Ramos (cell line): ENCODE measurements around the gene RIGI.
"Not testable (repeated sequence)": the region's sequence is repeated elsewhere in the genome, so short reads cannot be mapped to it uniquely, and the experiment has no call there.

Experiments
- in situ Hi-C: fragments of 300-500 bp; cut with MboI; formaldehyde crosslinking; loops from one replicate; pipeline ENCODE4 v1.14.3; 2022; ENCODE audit warnings: low sequenced_read_pairs; ENCODE audit not compliant: unreplicated experiment

RIGI gene

DNA sequence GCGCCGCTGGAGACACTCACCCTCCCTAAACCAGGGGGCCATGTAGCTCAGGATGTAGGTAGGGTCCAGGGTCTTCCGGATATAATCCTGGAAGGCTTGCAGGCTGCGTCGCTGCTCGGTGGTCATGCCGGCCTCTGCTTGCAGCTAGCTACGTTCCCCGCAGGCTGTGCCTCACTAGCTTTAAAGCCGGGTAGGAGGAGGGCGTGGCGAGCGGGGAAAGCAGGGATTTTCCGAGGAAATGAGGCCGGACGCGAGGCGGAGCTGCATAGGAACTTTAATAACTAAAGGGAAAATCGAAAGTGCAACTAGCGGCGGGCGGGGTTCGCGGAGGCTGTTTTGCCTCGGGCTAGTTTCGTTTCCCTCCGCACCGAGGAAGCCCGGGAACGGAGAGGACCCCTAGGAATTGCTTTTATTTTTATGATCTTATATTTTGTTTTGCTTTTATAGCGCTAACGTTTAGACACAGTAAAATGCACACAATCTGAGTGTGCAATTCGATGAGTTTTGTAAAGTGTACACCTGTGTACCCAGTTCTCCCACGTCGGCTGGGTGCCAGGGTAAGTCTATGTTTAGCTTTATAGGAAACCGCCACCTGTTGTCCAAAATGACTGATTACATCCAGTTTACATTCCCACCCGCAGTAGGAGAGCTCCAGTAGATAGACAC, at the start of gene RIGI:
RIGI (minus strand) TSS at position 156 of the 666 bp plus-strand sequence; CDS start at position 126, 30 bp downstream.
- in situ Hi-C loops: no loop called here

DNA sequence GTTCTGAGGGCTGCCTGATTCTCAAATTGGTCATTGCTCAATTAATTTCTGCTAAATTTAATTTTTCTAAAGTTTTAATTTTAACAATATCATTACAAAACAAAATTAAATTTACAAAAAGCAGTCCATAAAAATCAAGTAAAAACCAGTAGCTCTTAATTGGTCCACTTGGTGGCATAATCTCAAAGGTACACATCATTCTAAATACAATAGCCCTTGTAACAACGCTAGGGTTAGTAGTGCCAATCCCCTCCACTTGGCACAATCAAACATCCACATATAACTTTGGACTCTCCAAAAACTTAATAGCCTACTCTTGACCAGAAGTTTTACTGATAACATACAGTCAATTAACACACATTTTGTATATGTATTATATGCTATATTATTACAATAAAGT, 48.9 kb upstream of the RIGI start:
- in situ Hi-C loops: loop anchor here (5.0 to 10.0 kb wide), 2 partner anchors 193 to 400 kb away; partner anchors contain the start of gene ACO1

DNA sequence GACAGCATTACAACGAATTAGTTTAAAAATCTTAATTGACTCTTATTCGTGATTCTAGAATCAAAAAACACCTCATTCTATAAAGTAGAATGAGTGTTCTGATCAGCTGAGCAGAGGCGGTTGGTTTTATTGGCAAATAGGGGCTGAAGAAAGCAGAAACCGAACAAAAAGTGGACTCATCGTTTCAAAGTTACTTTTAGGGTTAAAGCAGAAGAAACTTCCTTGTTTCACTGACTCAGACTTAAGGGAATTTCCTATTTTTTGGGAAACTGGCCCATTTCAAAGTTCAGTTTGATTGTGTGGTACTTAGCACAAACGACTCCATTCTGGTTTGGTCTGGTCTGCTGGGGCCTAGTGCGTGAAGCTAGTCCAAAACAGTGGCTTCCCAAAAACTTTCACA, 47.8 kb upstream of the RIGI start:
- in situ Hi-C loops: loop anchor here (5.0 to 10.0 kb wide), 2 partner anchors 192 to 401 kb away; partner anchors contain the start of gene ACO1

DNA sequence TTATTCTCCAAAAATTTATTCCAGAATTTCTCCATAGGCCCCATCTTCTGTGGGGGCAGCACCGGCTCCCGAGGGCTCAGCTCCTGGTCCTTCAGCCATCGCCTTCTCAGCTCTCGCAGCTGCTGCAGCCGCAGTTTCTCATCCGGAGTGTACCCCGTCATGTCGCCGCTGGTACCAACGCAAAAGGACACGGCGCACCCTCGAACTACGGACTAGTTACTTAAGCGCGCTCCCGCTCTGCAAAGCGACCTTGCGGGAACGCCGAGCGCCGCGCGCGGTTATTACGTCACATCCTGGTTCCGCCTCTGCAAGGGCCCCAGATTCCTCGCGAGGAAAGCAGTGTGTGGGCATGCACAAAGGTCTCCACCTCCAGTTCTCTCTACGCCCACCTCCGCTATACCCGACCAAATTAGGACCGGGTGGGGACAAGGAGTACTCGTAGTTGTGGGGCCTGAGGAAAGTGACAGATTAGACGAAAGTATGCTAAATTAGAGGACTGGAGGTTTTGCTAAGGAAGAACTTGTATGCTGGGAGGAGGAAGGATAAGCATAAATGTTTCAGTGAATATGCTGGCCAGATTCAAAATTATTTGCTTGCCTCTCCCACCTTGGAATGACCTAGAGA, 47.0 kb upstream of the RIGI start, which contains the start of gene NDUFB6:
NDUFB6 (minus strand) TSS at position 260 of the 624 bp plus-strand sequence; CDS start at position 161, 99 bp downstream.
- in situ Hi-C loops: loop anchor here (5.0 to 10.0 kb wide), 2 partner anchors 191 to 402 kb away; partner anchors contain the start of gene ACO1

DNA sequence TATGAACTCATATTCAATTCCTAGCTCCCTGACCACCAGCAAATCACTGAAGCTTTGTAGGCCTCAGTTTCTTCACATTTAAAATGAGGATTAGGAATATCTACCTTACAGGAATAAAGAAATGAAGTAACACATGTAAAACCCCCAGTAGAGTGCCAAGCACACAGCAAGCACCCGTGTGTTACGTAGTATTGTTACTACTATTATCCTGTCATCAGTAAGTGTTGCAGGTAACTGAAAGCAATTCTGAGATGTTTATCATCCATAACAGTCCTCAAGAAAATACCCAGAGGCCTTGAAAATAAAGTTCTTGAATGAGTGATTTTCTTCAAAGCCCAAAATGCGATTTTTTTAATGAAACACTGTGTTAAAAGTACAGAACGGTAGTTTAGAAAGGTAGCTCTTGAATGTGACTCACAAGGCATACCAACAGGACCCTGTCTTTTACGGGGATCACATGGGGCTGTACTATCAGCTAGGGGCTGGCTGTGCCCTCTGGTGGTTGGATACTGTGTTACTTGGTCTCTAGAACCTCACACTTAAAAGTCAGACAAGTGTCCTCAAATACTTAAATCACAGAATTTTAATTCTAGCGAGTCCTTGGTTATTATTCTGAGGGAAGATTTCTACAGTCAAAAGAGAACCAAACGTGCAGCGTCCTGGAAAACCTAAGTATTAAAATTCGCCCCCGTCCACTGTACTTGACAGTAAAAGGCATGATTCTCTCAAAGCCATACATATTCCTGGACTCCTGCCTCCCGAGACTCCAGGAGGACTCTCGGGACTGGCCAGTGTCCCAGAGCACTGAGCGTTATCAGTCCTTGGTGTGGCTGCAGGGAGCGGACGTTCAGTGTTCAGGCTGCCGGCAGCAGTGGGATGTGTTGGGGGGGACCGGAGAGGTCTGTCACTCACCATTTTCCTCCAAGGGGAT, 46.2 kb upstream of the RIGI start:
- in situ Hi-C loops: loop anchor here (5.0 to 10.0 kb wide), 2 partner anchors 190 to 403 kb away; partner anchors contain the start of gene ACO1

DNA sequence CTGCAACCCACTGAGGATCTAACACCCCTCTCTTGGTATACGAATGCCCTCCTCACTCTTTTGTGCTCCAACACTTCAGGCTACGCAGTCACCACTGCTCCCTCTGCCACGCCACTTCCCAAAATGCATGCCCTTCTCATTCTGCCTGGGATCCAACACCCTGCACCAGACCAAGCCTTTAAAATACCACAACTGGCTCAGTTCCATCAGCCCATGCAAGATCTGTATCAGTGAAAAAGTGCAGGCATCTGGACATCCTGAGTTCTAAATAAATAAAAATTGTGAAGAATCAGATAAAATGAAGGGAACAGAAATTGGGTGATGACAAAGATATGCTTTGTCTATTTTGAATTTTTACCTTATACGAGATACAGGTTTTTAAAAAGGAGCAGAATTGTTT, 44.3 kb upstream of the RIGI start:
- in situ Hi-C loops: loop anchor here (5.0 to 10.0 kb wide), 2 partner anchors 188 to 405 kb away; partner anchors contain the start of gene ACO1

DNA sequence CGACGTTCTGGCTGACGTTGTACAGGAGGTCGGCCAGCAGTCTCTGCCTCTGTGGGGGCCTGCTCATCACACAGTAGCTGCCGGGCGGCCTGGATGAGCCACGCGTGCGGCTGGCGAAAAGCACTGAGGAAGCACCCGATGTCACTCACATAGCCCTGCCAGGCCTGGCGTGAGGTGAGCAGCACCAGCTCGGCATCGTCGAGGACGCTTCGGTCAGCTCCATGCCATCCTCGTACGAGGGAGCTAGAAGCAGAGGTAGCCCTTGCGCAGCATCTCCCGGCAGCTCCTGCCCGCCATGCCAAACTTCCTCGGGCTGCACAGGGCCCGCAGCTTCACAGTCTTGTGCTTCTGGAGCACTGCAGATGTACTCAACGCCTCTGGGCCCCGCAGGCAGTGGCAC, 40.8 kb upstream of the RIGI start:
- in situ Hi-C loops: no loop called here

DNA sequence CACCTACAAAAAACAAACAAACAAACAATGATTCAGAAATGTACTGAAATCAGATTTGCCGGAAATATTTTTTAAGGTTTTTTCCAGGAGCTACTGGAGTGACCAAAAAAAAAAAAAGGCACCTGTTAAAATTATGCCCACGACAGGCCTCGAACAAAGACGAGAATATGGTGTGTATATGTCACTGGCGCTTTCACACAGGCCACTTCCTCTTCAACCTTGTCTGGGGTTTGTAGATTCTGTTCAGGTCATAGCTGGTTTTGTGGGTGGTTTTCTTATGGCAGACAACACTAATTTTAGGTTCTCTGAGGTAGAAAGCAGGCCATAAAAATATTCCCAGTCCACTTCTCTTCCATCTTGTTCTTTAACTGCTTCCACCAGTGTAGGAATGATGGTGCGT, 40.0 kb upstream of the RIGI start:
- in situ Hi-C loops: no loop called here

DNA sequence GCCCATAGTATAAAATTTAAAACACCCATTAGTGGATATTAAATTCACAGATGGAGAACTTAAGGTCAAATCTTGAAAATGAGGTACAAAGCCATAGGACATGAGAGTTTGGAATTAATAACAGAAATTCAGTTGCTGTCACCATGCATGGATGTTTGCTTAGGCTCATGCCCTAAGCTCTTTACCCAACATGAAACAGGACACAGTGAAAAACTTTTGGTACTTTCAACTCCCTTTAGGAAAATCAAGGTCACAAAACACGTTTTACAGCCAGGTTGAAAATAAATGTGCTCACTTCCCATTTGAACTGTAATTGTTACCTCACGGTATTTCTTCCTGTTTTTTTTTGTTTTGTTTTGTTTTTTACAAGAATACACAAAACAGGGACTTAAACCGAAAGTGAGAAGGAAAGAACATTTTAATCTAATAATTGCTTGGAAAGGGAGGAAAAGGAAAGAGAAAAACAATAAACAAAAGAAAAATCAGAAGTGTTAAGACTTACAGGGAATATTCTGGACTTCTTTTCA, 32.5 kb upstream of the RIGI start:
- in situ Hi-C loops: no loop called here

DNA sequence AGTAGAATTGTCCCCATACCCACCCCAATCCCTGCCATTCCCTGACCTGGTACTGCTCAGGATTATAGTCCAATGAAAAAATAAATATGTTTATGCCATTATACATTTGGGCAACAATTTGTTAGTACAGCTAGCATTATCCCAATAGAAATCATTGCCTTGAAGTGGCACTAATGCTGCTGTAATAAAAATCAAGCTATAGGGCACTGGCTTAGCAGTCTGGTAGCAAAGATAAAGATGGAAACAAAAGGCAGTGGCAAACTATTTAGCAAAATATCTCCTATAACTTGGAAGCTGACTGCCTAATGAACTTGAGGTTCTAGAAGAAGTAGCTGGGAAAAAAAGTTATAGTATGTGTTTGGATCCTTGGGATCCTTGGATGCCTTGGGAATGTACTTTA, 28.6 kb upstream of the RIGI start:
- in situ Hi-C loops: no loop called here

DNA sequence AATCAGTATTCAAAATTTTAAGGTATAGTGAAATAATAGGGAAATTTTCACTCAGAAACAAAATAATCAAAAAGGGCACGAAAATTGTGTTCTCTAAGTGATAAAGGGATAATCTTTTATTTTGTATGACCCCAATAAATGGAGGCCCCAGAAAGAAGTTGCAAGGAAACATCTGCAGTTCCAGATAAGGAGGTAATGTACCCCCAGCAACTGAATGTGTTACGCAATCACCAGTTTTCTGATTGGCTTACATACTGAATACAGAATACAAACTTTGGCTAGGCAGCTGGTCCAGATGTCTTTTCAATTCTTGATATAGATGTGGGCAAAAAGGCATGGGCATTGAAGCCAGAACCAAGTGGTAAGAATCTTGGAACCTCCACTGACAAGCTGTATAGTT, 28.1 kb upstream of the RIGI start:
- in situ Hi-C loops: no loop called here

DNA sequence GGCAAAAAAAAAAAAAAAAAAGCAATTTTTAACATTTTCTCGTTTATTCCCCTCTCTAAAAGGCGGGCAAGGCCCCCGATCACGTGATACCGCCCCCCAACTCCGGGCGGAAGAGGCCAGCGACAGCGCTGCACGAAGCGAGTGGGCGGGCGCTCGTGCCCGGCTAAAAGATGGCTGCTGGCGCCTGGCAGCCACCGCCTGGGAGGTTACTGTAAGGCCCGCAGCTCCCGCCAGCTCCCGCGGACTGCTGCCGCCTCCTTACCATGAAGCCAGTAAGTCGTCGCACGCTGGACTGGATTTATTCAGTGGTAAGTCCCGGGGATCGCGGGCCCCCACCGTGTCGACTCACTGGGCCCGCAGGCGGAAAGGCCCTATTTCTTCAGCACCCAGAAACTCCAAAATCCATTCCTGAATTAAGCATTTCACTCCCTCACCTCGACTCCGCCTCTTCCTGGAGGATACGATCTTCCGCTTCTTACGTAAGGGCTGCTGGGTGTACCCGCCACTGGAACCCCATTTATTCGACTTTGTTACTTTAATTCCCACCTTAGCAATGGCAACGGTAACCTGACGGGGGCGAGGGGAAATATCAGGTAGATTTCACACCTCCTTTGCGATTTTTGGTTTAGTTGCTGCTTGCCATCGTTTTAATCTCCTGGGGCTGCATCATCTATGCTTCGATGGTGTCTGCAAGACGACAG, 26.3 kb upstream of the RIGI start, which contains the start of the genes SMIM27 and TOPORS:
SMIM27 (plus strand) TSS at position 156 of the 701 bp plus-strand sequence; CDS start at position 264, 108 bp downstream.
TOPORS (minus strand) TSS at position 415 of the 701 bp plus-strand sequence; CDS start at position 265, 150 bp downstream.
- in situ Hi-C loops: no loop called here

DNA sequence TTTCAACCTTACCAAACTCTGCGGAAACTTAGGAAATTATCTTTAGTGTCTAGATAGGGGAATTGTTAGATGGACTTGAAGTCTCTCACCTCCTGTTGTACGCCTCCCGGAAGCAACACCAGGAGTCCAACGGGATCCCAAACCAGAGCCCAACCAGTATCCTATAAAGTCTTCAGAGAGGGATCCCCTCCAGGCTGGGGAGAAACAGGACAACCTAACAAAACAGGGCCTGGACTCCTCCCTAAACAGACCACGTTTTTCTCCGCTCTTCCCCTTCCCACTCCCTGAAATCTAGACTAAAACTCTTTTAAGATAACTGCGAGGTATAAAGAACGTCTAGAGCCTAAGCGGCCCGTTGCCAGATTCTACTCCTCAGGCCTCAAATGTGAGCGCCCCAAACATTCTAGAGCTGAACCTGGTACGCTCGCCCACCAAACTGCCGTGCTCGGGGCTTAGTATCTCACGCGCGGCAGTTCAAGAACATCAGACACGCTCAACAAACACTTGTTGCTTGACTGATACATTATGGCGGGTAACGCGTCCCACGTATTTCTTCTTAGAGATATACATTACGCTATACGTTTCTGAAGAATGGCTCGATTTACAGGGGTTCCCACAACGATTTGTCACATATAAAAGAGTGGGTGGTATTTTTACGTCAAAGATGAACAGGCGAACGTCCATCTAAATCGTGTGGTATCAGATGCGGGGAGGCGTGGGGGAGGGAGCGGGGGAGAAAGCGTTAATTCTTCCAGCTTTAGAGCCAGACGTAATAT, 25.5 kb upstream of the RIGI start:
- in situ Hi-C loops: no loop called here

DNA sequence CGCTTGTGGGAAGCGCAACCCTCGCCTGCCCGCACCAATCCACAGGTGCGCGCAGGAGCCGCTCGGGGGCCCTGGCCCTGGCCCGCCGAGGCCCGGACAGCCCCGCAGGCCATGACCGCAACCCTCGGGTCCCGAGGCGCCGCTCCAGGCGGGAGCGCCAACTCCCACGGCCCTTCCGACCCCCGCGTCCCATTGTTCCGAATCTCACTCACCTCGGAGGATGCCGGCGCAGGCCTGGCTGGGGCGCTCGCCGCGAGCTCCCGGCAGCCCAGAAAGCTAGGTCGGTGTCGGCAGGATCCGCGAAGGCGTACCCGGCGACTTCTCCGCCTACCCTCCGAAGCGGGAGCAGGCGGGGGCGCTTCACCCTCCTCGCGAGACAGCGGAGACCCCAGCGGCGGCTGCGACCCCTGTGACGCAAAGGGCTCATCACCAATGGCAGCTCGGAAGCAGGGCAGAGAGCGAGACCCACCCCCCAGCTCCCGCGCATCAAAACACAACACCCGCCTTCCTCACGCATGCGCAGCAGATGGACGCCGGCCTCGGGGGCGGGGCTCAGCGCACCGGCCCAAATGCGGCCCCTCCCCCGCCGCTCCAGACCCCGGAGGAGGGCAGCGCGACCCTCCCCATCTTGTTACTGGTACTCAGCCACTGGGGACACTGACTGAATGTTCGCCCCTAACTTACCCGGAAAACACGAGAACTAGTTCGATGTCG, 24.7 kb upstream of the RIGI start:
- in situ Hi-C loops: no loop called here

DNA sequence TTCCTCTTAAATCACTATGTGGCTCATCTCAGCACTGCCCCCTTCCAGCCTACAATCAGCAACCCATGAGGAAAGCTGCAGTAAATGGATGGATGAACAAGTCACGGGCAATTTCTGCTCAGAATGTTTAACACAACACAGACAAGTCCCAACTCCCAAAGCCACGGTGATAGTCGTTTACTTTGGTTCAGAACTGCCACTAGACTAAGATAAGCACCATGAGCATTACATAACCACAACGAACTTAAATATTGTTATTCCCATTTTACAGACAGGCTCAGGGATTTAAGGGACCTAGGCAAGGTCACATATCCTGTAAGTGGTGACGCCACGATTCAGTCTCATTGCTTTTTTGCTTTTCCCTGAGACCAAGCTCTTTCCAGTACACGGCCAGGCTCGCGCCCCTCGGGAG, 24.2 kb upstream of the RIGI start:
- in situ Hi-C loops: no loop called here

DNA sequence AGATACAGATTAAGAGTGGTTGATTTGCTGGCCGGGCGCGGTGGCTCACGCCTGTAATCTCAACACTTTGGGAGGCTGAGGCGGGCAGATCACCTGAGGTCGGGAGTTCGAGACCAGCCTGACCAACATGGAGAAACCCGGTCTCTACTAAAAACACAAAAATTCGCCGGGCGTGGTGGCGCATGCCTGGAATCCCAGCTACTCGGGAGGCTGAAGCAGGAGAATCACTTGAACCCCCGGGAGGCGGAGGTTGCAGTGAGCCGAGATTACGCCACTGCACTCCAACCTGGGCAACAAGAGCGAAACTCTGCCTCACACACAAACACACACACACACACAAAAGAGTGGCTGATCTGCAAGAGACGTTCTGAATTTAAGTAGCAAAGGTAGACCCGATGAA, 22.2 kb upstream of the RIGI start:
- in situ Hi-C loops: not testable (repeated sequence)

DNA sequence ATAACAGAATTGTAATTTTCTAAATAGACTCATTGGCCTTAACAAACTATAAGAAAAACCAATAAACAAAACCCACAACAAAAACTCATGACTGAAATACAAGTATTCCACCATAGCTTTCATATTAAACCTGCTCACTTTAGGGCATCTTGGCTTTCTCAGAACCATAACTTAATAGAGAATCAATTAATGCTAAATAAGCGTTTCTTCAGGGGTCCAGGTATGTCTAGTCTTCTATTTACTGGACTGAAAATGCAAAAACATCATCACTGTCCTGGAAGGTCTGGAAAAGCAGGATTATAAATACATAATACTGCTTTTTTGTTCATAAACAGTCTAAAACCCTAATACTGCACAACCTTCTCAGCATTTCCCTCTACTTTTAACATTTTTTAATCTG, 19.9 kb upstream of the RIGI start:
- in situ Hi-C loops: no loop called here

DNA sequence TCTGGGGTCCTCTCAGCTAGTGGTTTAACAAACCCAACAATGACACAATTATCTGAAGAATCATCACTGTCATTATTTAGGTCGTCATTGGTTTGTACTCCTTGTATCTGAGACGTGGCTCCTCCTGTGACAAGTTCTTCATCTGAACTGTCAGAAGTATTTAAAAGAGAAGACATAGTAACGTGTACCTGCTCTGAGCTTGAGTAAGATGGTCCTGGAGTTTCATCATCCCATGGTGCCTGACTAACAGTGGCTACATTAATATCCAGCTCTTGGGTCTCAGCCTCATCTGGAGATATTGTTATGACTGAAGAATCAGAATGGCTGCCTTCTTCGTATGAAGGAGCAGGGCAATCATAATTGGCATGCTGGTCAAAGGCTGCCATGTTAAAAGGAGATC, 17.1 kb upstream of the RIGI start:
- in situ Hi-C loops: no loop called here
